ENCODE measurements around the gene TCAIM.
"Not testable (repeated sequence)": the region's sequence is repeated elsewhere in the genome, so short reads cannot be mapped to it uniquely, and the experiment has no call there.

TCAIM gene

DNA sequence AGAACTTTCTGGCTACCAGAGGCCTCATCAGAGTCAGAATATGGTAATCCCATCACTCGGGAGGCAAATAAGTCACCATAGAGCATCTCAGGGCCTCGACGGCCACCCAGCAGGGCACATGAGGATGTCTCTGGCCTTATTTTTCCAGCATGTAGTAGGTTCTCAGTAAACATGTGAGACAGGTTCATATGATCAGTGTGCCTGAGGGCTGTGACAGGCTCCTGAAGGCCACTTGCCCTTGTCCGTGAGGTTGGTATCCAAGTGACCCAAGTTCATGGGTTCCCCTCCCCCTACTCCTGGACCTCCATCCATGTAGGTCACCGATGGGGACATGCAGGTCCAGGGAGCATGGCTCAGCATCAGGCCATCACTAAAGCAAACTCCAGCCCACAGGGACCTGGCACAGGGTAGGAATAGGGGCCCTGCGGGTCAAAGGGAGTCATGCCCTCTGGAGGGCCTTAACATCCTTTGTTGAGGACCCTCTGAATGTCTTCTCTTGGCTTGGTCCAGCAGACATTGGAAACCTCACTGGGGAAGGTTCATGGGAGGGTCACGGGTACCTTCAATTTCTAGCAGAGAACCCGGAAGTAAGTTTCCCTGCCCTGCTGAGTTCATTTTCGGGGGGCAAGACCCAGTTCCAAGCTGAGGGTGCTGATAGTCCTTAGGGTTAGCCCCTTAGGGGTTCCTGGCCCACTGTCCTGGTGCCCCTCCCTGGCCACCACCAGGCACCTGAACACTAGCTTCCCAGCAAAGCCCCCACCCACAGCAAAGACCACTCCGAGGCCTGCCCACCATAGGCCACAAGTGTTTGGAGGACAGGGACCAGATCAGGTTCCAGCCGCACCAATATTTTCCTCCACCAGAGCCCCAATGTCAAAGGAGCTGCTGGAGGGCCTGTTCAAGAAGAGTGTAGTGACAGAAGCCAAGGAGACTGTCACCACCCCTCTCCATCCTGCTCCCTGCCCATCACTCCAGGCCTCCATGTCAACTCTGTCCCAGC, 77.8 kb downstream of the TCAIM start:
- DNase-seq = no peak

DNA sequence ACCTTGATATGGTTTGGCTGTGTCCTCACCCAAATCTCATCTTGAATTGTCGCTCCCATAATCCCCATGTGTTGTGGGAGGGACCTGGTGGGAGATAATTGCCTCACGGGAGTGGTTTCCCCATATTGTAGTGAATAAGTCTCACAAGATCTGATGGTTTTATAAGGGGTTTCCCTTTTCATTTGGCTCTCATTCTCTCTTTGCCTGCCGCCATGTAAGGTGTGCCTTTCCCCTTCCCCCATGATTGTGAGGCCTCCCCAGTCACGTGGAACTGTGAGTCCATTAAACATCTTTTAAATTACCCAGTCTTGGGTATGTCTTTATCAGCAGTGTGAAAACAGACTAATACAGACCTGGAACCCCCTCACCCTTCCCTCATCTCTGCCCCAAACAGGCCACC, 79.6 kb downstream of the TCAIM start:
- DNase-seq = not testable (repeated sequence)

DNA sequence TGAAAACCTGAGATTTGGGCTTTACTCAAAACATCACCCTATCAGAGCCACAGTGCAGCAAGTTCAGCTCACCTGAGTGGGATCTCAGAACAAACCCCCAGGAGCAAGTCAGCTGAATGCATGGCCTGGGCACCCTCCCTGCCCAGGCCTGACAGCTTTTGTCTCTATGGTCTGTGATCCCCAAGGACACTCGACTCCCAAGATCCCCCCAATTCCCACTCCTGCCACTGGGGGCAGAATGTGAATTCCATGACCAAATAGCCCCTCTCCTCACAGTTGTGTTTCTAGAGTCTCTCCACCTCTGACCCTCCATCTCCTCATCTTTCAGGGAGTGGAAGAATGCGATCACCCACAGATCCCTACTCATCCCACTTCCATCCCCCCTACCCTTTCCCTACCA, 80.0 kb downstream of the TCAIM start:
- DNase-seq = no peak

DNA sequence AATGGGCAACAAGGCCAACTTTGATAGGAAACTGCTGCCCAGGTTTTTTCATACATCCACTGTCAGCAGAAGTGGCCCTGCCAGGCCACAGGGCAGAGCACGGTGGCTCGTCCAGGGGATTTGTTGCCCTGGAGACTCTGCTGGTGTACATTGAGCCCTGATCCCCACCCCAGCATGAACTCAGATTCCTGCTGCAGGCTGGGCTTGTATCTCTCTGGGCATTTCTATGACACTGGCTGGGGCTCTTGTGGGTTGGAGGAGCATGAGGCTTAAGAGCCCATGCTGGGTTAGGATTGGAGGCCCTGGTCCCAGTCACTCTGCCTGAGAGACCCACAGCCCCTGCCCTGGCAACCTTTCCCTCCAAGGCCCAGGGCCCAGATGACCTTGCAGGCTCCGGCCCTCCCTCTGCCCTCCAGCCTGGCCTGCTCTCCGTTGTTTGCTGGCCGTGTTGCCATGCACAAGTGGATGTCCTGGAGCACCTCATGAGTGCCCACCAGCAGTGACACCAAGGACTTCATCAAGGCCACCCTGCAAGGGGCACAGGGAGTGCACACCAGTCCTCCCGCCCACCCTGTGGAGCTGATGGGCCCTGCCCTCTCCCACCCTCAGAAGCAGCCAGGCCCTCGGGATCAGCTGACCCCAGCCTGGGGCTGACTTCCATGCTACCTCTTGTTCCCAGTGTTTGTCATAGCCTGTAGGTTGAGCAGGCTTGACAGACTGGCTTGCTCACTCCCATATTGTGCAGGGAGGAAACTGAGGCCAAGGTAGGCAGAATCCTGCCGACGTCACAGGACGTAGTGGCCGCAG, 80.8 kb downstream of the TCAIM start:
- DNase-seq = no peak

DNA sequence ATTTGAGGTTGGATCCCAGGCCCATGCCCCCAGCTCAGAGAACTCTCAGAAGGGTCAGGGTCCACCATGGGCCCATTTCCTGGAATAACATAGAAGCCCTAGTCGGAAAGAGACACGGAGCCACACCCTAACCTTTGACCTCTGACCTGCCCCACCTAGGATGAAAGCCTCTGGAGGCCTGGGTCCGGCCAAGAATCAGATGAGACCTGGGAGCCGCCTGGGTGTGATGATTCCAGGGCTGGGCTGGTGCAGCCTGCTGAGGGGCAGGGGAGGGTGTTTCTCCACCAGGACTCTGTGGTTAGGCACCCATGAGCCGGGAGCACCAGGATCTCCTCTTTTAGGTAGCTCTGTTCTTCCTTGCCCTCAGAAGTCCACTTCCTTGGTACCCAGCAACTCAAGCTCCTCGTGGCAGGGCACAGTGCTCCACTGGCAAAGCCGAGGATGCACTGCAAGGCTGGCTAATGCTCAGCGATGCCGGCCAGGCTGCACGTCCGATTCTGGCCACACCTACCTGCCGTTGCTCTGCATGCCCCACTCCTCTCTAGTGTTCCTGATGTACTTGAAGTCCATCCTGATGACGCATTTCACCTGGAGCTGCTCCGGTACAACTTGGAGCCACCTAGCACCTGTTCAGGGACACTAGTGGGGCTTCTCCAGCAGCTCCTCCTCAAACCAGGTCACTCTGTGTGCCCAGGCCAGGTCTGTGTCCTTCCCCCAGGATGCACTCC, 81.5 kb downstream of the TCAIM start:
- DNase-seq = no peak

DNA sequence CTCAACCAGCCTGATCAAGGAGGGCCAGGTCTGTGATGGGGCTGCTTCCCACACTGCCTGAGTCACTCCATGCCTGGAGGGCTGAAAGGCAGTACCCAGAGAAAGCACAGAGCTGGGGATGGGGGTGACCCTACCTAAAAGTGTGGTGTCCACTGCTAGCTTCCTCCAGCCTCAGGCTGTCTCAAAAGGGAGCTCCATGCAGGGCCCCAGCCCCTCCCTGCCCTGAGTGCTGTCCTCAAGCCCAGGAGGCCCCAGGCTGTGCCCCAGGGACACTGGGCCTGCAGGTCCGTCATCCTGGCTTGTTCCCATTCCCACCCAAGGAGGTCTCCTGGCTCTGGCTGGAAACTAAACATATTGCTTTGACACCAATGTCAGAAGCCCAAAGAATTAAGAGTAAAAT, 82.1 kb downstream of the TCAIM start:
- DNase-seq = no peak

DNA sequence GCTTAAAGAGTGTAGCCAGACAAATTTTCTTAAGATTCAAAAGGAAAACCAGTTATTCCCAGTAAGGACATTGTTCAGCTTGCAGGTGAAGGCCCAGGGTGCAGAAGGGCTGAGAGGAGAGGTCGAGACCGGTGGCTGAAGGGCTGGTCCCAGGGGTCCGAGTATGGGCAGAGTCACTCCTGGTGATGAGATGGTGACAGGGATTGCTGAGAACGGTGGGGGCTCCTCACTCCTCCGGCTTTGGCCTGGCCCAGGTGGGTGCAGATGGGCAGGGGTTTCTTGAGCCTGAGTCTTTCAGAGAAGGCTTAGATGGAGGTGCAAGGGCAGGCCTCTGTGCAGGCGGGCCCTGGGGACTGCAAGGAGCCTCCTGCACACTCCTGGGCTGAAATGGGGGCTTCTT, 82.7 kb downstream of the TCAIM start:
- DNase-seq = no peak

DNA sequence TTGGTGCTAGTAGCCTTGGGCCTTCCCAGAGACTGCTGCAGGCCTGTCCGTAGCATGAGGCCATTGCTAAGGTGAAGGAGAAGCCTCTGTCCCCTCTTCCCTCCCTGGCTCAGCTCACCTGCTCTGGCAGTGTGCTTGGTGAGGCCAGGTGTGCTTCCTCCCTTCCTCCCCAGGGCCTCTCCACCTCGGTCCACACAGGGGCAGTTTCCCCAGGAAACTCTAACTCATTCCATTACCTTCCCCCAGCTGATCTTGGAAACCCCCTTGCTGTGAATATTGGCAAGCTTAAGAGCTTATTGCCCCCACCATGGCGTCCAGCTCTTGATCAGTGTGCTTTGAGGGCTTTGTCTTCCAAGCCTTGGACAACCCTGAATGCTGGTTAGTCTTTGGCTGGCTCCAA, 86.2 kb downstream of the TCAIM start:
- DNase-seq = no peak

DNA sequence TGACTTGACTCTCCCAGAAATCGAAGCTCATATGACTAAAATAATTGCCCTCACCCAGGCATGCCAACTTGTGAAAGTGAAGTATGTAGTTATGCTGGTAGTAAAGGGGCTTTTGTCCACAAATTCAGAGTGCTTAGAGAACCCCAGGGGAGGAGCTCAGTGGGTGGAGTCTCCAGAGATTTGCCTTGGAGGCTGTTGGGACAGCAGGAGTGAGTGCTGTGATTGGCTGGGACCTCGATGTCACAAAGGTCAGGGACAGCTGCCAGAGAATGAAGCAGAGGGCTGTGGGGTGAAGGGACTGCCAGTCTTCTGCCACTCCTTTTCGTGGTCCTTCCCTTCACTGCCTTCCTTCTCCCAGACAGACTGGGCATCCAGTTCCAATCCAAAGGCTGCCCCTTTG, 89.1 kb downstream of the TCAIM start:
- DNase-seq = no peak

DNA sequence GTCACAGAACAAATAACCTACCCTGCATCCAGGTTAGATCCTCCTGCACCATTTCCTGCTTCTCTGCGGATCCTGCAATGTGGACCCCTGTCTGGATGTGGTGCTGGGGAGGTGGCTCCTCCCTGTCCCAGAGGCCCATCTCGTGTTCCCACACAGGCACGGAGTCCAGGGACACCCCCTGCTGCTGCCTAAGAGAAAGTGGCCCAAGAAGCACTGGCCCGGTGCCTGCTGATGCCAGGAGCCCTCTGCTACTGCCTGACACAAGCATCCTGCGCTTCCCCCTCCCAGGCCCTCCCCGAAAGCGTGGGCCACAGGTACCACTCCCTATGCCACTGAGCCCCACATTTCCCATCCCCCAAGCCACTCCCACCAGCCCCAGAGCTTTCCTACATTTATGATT, 90.3 kb downstream of the TCAIM start:
- no peak for DNase-seq

DNA sequence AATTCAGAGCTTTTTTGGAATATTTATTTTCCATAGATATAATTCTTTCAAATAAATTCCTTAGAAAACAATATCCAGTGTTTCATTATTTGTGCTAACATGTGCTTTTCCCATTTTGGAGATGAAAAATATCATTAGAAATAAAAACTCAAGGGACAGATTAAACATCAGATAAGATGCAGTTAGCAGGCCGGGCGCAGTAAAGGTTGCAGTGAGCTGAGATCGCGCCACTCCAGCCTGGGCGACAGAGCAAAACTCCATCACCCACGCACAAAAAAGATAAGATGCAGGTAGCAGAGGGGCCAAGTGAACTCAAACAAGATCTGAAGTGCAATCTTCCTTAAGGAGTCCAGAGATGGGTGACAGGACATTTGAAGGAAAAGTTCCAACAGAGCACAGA, 90.9 kb downstream of the TCAIM start:
- no peak for DNase-seq

DNA sequence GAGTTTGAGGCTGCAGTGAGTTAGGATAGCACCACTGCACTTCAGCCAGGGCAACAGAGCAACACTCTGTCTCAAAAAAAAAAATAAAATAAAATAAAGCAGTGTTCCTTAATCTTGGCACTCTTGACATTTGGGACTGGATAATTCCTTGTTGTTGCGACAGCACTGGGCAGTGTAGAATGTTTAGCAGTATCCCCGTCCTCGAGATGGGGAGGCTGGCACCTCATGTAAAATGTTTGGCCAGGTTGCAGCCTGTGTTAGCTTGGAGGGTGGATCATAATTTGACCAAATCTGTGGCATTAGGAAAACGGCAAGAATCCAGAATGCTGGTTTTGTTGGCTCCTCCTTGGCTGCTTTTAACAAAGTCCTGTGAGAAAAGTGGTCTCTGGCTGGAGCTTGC, 91.9 kb downstream of the TCAIM start:
- DNase-seq = no peak

DNA sequence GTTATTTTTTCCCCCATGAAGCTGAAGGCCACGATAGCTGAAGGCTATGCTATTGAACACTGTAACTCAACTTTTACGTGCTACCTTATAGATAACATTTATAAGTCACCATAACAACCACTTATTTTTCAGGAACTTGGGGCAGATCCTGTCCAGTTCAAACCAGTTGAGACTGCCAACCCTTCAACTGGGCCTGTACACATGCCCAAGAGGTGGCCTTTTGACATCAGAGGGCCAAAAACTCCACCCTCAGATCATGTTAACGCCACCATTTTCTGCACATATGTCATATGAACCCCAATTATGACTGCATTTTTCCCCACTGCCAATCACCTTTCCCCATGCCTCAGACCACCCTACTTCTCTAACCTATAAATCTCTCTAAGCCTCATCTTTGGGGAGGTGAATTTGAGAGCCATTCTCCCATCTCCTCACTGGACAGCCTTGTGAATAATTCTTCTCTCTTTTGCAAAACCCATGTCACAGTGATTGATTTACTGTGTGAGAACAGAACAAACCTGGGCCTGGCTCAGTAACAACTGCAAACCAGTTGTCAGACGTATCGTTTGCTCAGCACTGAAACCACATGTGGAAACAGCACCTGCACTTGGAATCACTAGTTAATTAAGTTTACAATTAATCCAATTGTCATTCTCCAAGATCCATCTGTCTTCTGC, 96.4 kb downstream of the TCAIM start:
- DNase-seq = no peak

DNA sequence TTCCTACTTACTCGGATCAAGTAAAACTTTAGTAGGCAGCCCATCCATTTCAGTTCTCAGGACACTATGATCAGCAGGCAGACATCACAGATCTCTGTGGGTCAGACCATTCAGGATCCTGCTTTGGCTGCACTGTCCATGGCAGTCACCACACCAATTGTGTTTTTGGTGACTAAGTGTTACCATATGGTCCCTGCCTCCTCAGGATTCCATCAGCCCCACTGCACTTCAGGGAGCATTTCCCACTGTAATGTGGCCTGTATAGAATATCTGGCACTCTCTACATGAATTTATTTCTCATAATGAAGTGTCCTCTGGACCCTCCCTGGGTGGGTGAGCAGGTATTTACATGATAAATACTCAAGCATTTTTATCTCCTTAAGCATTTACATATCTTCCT, 97.6 kb downstream of the TCAIM start:
- no peak for DNase-seq

DNA sequence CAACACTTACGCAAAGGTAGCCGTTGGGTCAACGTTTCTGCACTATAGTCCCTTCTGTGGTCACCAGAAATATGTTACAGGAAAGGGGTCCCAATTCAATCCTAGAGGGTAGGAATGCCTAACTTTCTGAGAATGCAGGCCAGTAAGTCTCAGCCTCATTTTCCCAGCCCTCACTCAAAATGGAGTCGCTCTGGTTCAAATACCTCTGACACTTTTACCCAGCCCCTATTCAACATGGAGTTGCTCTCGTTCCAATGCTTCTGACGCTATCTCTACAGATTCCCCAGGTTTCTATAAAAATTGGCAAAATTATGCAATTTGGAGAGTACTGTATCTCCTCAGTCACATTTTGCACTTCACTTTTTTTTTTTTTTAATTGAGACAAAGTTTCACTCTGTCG, 99.2 kb downstream of the TCAIM start:
- DNase-seq = no peak

DNA sequence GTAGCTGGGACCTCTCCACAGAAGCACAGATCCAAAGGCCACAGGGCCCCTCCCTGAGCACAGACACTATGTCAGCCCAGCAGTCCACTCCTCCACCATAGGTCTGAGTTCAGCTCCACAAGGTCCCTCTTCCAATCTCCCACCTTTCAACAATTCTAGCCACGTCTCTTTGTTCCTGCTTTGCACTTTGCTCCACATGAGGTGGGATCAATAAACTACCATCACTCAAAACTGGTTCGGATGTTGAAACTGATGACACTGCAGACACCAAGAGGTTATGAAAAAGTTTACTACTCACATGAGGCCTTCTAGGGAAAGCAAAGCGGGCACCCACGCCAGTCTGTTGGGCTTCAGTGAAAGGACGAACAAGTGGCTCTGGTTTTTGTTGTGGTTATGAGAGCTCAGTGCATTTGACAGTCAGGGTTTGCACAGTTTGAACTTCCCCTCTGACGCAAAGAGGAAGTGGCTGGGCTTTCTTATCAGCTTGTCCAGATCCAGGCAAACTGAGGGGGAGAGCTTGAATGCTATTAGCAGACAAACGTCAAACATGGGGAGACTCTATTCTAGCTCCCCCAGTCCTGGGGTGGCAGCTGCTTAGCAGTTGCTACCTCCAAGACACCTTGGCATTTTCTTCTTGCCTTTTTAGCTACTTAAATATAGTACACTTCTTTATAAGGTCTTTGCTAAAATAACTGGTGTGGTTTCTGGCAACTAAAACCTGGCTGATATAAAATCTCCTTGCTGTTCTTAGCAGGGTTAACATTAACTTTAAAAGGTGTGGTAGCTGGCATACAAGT, 101.1 kb downstream of the TCAIM start:
- DNase-seq = peak; percentile 93

DNA sequence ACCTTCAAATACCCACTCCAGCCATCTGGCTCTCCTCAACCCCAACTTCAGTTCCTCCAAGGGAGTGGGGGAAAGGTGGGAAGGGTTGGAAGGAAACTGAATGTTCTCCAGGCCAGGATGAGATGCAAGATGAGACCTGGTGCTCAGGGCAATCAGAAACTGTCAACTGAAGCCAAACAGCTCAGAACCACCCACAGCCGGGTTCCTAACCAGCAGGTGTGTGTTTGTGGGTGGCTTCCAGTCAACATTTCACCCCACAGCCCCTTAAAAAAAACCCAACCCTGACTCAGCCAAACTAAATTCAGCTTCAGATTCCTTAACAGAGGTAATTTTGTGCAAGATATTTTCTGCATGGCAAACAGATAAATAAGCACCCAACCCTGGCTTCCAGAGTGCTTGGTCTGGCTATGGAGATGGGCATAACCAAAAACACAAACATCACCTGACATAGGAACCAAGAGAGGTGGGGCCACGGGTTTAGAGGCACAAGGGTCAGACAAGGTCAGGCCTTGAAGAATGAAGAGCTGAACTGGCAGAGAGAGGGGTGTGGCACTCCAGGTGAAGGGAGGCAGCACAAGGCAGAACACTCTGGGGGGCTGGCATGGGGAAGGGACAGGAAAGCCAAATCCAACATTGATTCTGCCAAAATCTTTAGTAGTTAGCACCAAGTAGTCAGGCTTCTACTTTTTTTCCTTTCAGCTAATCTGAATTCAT, 104.2 kb downstream of the TCAIM start:
- DNase-seq = no peak

DNA sequence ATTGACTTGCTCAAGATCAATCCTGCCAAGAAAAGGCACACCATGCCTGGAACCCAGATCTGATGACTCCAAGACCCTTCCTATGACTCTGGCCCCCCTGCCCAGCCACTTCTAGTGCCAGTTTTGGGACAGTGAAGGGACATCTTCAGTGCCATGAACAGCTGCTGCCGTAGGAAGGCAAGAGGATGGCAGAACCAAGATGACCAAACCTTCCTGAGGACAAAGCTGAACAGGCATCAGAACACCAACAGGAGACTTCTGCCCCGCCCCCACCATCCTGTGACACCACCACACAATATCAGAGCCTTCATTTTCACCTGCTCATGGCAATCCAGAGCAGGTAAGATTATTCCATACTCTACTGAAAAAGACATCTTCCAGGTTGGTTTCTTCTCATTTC, 105.9 kb downstream of the TCAIM start:
- DNase-seq = no peak

DNA sequence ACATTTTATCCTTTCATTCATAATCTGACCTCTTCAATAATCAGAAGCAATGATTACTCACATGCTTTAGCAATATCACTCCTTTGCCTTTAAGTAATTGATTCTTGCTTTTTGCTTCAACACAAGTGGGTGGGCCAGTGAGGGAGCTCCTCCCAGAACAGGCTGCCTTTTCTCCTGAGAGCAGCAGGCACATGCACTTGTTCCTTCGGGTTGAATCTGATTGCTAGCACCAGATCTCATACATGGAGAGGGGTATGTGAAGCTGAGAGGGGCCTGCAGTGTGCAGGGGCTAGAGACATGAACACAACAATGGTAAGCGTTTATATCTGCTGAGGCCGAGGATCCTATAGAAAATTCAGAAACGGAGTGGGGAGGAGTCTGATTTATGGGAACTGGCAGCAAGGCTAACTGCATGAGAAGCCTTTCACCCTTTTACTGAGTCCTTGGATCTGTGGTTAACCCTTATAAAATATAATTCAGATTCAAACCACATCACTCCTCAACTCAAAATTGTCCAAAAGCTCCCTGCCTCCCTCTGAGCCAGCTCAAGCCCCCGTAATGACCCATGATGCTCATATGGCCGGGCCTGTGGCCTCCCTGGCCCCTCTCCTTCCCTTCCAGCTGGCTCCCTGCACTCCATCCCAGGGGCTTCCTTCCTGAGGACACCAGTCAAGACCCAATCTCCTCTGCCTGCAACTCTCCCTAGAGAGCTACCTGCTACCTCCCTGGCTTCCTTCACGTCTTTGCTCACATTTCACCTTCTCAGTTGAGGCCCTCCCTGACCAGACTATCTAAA, 106.5 kb downstream of the TCAIM start:
- DNase-seq = no peak

DNA sequence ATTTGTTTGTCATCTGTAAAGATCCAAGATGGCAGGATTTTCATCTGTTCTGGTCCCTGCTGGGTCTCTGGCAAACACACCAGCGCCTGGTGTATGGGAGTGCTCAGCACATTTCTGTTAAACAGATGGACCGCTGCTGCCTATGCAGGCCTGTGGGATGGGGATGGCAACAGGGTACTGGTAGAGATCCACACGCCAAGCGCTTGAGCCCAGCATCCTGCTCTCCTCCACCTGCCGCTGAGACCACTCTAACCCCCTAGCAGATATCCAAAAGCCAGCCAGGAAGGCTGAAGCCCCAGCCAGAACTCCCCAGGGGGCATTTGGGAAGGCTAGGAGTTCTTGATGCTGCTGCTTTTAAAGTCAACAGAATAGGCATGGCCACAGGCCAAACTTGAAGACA, 107.2 kb downstream of the TCAIM start:
- DNase-seq = no peak
